HG02885 (cell line): ENCODE results near the gene ATAD3A.
"Not testable (repeated sequence)": the region's sequence is repeated elsewhere in the genome, so short reads cannot be mapped to it uniquely, and the experiment has no call there.

ENCODE experiments used
- ATAC-seq: cut with Tn5 transposase; IDR thresholded peaks from one replicate; pipeline ENCODE4 v1.9.1; 2021; ENCODE audit warnings: mild to moderate bottlenecking; ENCODE audit not compliant: unreplicated experiment, poor library complexity

Gene ATAD3A

GRCh38 chr1:1511533-1512285, at the start of gene ATAD3A:
Gene ATAD3A, plus strand, starts transcription at chr1:1512162. Its CDS starts 107 bp downstream, at chr1:1512269.
- peak; percentile 92 for ATAC-seq

- ATAC-seq: no peak
These were observed 49.5 kb upstream of the ATAD3A start for GRCh38 chr1:1462318-1462966.

GRCh38 chr1:1463312-1463711, 48.6 kb upstream of the ATAD3A start:
- ATAC-seq: no peak

GRCh38 chr1:1468196-1468985, 43.6 kb upstream of the ATAD3A start:
- not testable (repeated sequence) for ATAC-seq

- ATAC-seq: no peak
These were observed 41.2 kb upstream of the ATAD3A start for GRCh38 chr1:1470626-1471388.

- peak; percentile 90 for ATAC-seq
These were observed 40.4 kb upstream of the ATAD3A start, which contains the start of gene ATAD3B for GRCh38 chr1:1471389-1472052. Gene ATAD3B, plus strand, starts transcription at chr1:1471765. Its CDS starts 120 bp downstream, at chr1:1471885.

GRCh38 chr1:1472053-1472876, 39.7 kb upstream of the ATAD3A start:
- ATAC-seq: peak; percentile 20

- ATAC-seq: not testable (repeated sequence)
These were observed 36.0 kb upstream of the ATAD3A start for GRCh38 chr1:1476011-1476410.

GRCh38 chr1:1477206-1477605, 34.8 kb upstream of the ATAD3A start:
- no peak for ATAC-seq

GRCh38 chr1:1479547-1480487, 32.1 kb upstream of the ATAD3A start:
- ATAC-seq: no peak

GRCh38 chr1:1480488-1480867, 31.5 kb upstream of the ATAD3A start:
- ATAC-seq: not testable (repeated sequence)

GRCh38 chr1:1481811-1482210, 30.2 kb upstream of the ATAD3A start:
- not testable (repeated sequence) for ATAC-seq

GRCh38 chr1:1482856-1483255, 29.1 kb upstream of the ATAD3A start:
- ATAC-seq: no peak

GRCh38 chr1:1483714-1484113, 28.2 kb upstream of the ATAD3A start:
- ATAC-seq: no peak

GRCh38 chr1:1484976-1485750, 26.8 kb upstream of the ATAD3A start:
- not testable (repeated sequence) for ATAC-seq

- ATAC-seq: not testable (repeated sequence)
These were observed 26.1 kb upstream of the ATAD3A start for GRCh38 chr1:1485755-1486317.

GRCh38 chr1:1487701-1488100, 24.3 kb upstream of the ATAD3A start:
- ATAC-seq: no peak
